Esophagus squamous epithelium (tissue), 5 donors: Measurements from ENCODE around the gene CCRL2. TPM values are rescaled to one million over a fixed set of nuclear protein-coding genes. Genes with fewer than 3 reads are reported as not detected.

Experiments used
- DNase-seq: peaks from one replicate; lab custom pipeline; 2025; lab: John Stamatoyannopoulos, UW
- H3K27ac ChIP-seq, 4 donors: fragments of 200-600 bp; sonication (generic); one replicate each; pipeline ENCODE4 v1.5.1; 2016 to 2019; ENCODE audit warnings: mild to moderate bottlenecking in 1 of 4
- H3K27me3 ChIP-seq, 4 donors: fragments of 200-600 bp; sonication (generic); 1 replicate in 3 of 4; 2 replicates in 1 of 4; pipeline versions ENCODE4 v1.5.1 to v1.6.0; 2017 to 2021; ENCODE audit warnings: antibody characterized with exemption in 1 of 4
- H3K36me3 ChIP-seq, 3 donors: fragments of 200-600 bp; sonication (generic); one replicate each; pipeline ENCODE4 v1.5.1; 2016 to 2019
- H3K4me1 ChIP-seq, 3 donors: fragments of 200-600 bp; sonication (generic); one replicate each; pipeline ENCODE4 v1.5.1; 2017 to 2019
- H3K4me3 ChIP-seq, 4 donors: fragments of 200-600 bp; sonication (generic); 1 replicate in 3 of 4; 2 replicates in 1 of 4; pipeline ENCODE4 v1.5.1; 2016 to 2019; ENCODE audit warnings: mild to moderate bottlenecking in 2 of 4, moderate library complexity in 1 of 4
- H3K9me3 ChIP-seq, 3 donors: fragments of 200-600 bp; sonication (generic); one replicate each; pipeline ENCODE4 v1.5.1; 2016 to 2019
- CTCF ChIP-seq, 6 experiments: fragments of 450-650 bp in 4 of 6; fragments of 200-600 bp in 2 of 6; sonication (generic) in 2 of 6; IDR thresholded peaks; one replicate each; pipeline ENCODE4 v1.5.1; 2016 to 2019; ENCODE audit warnings: antibody characterized with exemption in 6 of 6, mild to moderate bottlenecking in 4 of 6, moderate library complexity in 4 of 6
- POLR2A ChIP-seq, 4 donors: fragments of 450-650 bp; IDR thresholded peaks; one replicate each; pipeline ENCODE4 v1.6.1; 2017; ENCODE audit warnings: antibody characterized with exemption in 4 of 4, mild to moderate bottlenecking in 4 of 4, moderate library complexity in 3 of 4
- WGBS, 2 donors: methylation state at CpG; one replicate each; pipeline ENCODE4 v1.1.5; 2018; 5-methylcytosine and 5-hydroxymethylcytosine counted together
- intact Hi-C: fragments of 100-400 bp; cut with DNase I; formaldehyde crosslinking; loops from one replicate; pipeline ENCODE4 v1.15.0; 2022
- total RNA-seq, 4 donors: library from RNA; depleted of rRNA; stranded (reverse); fragments of >200 nt; gene quantifications; one replicate each; pipeline ENCODE4 v1.1.0, GENCODE V29; 2016
- donor health status: DM: yes; HTN: yes; CAD: no.

CCRL2 gene
- total RNA-seq, 4 donors from 2014 or later, result 0.48 to 1.5 (median 1.1) TPM; not detected in 1

GRCh38 chr3:46453526-46454208, 46.6 kb downstream of the CCRL2 start:
- no peak overlapping the region for H3K4me3 ChIP-seq
- H3K9me3 ChIP-seq, result no peaks in the 10 kb centered on the region
- intact Hi-C loops, result no loop called here
- no peak for DNase-seq
- TF ChIP-seq CTCF (IDR thresholded peaks at IDR 0.05) (no peak), POLR2A (IDR thresholded peaks at IDR 0.05) (no peak)
- H3K4me1 ChIP-seq, result no peaks in the 10 kb centered on the region
- H3K27ac ChIP-seq, result no peak overlapping the region
- H3K27me3 ChIP-seq, result peaks cover 0 to 10% (median 0%) of the 10 kb centered on the region in 4 donors
- no peaks in the 10 kb centered on the region for H3K36me3 ChIP-seq
- WGBS, 2 donors, result 75 to 83% methylated on average over 6 of the region's 7 CpGs

GRCh38 chr3:46454209-46454595, 47.1 kb downstream of the CCRL2 start:
- Histone ChIP-seq H3K36me3 (no peaks in the 10 kb centered on the region), H3K27me3 (peaks cover 0 to 12% (median 0%) of the 10 kb centered on the region in 4 donors), H3K27ac (no peak overlapping the region), H3K9me3 (no peaks in the 10 kb centered on the region), H3K4me3 (no peak overlapping the region), H3K4me1 (no peaks in the 10 kb centered on the region)
- intact Hi-C loops, result no loop called here
- WGBS, 2 donors, result 56 to 60% methylated on average over 1 to 3 of the region's 3 CpGs
- TF ChIP-seq CTCF (IDR thresholded peaks at IDR 0.05) (no peak), POLR2A (IDR thresholded peaks at IDR 0.05) (no peak)
- DNase-seq, result no peak

GRCh38 chr3:46454606-46455005, 47.5 kb downstream of the CCRL2 start:
- H3K9me3 ChIP-seq, result no peaks in the 10 kb centered on the region
- no peak for DNase-seq
- no peaks in the 10 kb centered on the region for H3K4me1 ChIP-seq
- H3K4me3 ChIP-seq, result no peak overlapping the region
- H3K27me3 ChIP-seq, result peaks cover 0 to 16% (median 0%) of the 10 kb centered on the region in 4 donors
- TF ChIP-seq CTCF (IDR thresholded peaks at IDR 0.05), result no peak
- TF ChIP-seq POLR2A (IDR thresholded peaks at IDR 0.05), result no peak
- WGBS, 2 donors, result 52 to 76% methylated on average over 3 to 6 of the region's 7 CpGs
- intact Hi-C loops, result no loop called here
- no peaks in the 10 kb centered on the region for H3K36me3 ChIP-seq
- no peak overlapping the region for H3K27ac ChIP-seq

- no peak for DNase-seq
- Histone ChIP-seq H3K27me3 (peaks cover 0 to 9% (median 0%) of the 10 kb centered on the region in 4 donors), H3K36me3 (no peaks in the 10 kb centered on the region), H3K27ac (no peak overlapping the region), H3K9me3 (no peaks in the 10 kb centered on the region), H3K4me3 (no peak overlapping the region), H3K4me1 (no peaks in the 10 kb centered on the region)
- 80 to 81% methylated on average over 9 to 16 of the region's 21 CpGs for WGBS, 2 donors
- TF ChIP-seq POLR2A (IDR thresholded peaks at IDR 0.05) (no peak), CTCF (IDR thresholded peaks at IDR 0.05) (no peak)
- intact Hi-C loops, result no loop called here
Measured at GRCh38 chr3:46455231-46456115, 48.4 kb downstream of the CCRL2 start.

GRCh38 chr3:46456118-46456517, 49.1 kb downstream of the CCRL2 start:
- TF ChIP-seq POLR2A (IDR thresholded peaks at IDR 0.05), result no peak
- TF ChIP-seq CTCF (IDR thresholded peaks at IDR 0.05), result no peak
- Histone ChIP-seq H3K4me1 (no peaks in the 10 kb centered on the region), H3K4me3 (no peak overlapping the region), H3K36me3 (no peaks in the 10 kb centered on the region), H3K27ac (no peak overlapping the region), H3K9me3 (no peaks in the 10 kb centered on the region), H3K27me3 (peaks cover 0 to 9% (median 0%) of the 10 kb centered on the region in 4 donors)
- WGBS, 2 donors, result 75 to 83% methylated on average over 6 to 12 of the region's 14 CpGs
- DNase-seq, result no peak
- intact Hi-C loops, result no loop called here
